Liver (tissue), 3 donors: ENCODE measurements around the gene RASA1.

Experiments used
- JUND ChIP-seq, 2 donors: IDR thresholded peaks; 2 replicates each; pipeline ENCODE4 v1.6.1; 2016; ENCODE audit warnings: antibody characterized with exemption in 2 of 2
- RAD21 ChIP-seq, 2 donors: IDR thresholded peaks; 2 replicates each; pipeline ENCODE4 v1.6.1; 2016; ENCODE audit warnings: antibody characterized with exemption in 2 of 2, mild to moderate bottlenecking in 2 of 2
- TAF1 ChIP-seq: conservative IDR thresholded peaks from 2 replicates; pipeline ENCODE4 v1.6.1; 2016; ENCODE audit warnings: antibody characterized with exemption, mild to moderate bottlenecking
- TF ChIP-seq, protein P1 (sequence below): fragments of 150-350 bp; IDR thresholded peaks from 2 replicates; pipeline ENCODE4 v1.5.1; 2017; ENCODE audit warnings: improper control_type of control experiment, low read depth, low read length; ENCODE audit not compliant: missing input control
- TF ChIP-seq, protein P2 (sequence below): IDR thresholded peaks from 2 replicates; pipeline ENCODE4 v1.6.1; 2016; ENCODE audit warnings: antibody characterized with exemption, mild to moderate bottlenecking
- TF ChIP-seq, protein P3 (sequence below): IDR thresholded peaks from 2 replicates; pipeline ENCODE4 v1.6.1; 2016; ENCODE audit warnings: antibody characterized with exemption
- donor health status: healthy.
- donor health status: healthy.

DNA sequence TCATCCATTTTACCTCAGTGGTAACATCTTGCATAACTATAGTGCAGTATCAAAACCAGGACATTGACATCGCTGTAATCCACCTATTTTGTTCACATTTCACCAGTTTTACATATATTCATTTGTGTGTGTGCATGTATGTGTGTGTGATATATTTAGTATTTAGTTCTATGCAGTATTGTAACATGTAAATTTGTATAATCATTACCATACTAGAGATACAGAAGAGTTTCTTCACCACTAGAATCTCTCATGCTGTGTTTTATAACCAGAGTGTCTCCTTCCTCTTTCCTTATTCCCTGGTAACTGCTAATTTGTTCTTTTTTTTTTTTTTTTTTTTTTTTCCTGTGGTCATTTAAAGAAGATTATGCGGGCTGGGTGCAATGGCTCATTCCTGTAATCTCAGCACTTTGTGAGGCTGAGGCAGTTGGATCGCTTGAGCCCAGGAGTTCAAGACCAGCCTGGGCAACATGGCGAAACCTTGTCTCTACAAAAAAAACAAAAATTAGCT, 11.0 kb downstream of the RASA1 start:
- TF ChIP-seq, protein P1, sequence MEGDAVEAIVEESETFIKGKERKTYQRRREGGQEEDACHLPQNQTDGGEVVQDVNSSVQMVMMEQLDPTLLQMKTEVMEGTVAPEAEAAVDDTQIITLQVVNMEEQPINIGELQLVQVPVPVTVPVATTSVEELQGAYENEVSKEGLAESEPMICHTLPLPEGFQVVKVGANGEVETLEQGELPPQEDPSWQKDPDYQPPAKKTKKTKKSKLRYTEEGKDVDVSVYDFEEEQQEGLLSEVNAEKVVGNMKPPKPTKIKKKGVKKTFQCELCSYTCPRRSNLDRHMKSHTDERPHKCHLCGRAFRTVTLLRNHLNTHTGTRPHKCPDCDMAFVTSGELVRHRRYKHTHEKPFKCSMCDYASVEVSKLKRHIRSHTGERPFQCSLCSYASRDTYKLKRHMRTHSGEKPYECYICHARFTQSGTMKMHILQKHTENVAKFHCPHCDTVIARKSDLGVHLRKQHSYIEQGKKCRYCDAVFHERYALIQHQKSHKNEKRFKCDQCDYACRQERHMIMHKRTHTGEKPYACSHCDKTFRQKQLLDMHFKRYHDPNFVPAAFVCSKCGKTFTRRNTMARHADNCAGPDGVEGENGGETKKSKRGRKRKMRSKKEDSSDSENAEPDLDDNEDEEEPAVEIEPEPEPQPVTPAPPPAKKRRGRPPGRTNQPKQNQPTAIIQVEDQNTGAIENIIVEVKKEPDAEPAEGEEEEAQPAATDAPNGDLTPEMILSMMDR: no peak
- TF ChIP-seq JUND (IDR thresholded peaks at IDR 0.05) (no peak), TAF1 (no peak), RAD21 (IDR thresholded peaks at IDR 0.05) (no peak)
- TF ChIP-seq, protein P2, sequence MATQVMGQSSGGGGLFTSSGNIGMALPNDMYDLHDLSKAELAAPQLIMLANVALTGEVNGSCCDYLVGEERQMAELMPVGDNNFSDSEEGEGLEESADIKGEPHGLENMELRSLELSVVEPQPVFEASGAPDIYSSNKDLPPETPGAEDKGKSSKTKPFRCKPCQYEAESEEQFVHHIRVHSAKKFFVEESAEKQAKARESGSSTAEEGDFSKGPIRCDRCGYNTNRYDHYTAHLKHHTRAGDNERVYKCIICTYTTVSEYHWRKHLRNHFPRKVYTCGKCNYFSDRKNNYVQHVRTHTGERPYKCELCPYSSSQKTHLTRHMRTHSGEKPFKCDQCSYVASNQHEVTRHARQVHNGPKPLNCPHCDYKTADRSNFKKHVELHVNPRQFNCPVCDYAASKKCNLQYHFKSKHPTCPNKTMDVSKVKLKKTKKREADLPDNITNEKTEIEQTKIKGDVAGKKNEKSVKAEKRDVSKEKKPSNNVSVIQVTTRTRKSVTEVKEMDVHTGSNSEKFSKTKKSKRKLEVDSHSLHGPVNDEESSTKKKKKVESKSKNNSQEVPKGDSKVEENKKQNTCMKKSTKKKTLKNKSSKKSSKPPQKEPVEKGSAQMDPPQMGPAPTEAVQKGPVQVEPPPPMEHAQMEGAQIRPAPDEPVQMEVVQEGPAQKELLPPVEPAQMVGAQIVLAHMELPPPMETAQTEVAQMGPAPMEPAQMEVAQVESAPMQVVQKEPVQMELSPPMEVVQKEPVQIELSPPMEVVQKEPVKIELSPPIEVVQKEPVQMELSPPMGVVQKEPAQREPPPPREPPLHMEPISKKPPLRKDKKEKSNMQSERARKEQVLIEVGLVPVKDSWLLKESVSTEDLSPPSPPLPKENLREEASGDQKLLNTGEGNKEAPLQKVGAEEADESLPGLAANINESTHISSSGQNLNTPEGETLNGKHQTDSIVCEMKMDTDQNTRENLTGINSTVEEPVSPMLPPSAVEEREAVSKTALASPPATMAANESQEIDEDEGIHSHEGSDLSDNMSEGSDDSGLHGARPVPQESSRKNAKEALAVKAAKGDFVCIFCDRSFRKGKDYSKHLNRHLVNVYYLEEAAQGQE: no peak
- TF ChIP-seq, protein P3, sequence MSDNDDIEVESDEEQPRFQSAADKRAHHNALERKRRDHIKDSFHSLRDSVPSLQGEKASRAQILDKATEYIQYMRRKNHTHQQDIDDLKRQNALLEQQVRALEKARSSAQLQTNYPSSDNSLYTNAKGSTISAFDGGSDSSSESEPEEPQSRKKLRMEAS: no peak
